GM18499 (cell line): Measurements from ENCODE around the gene IRAK1BP1.
"Not testable (repeated sequence)": the region's sequence is repeated elsewhere in the genome, so short reads cannot be mapped to it uniquely, and the experiment has no call there.

Source experiments
- ATAC-seq: cut with Tn5 transposase; IDR thresholded peaks from one replicate; pipeline ENCODE4 v1.9.1; 2021; ENCODE audit warnings: moderate number of reproducible peaks; ENCODE audit not compliant: insufficient read depth, unreplicated experiment

The IRAK1BP1 gene, protein sequence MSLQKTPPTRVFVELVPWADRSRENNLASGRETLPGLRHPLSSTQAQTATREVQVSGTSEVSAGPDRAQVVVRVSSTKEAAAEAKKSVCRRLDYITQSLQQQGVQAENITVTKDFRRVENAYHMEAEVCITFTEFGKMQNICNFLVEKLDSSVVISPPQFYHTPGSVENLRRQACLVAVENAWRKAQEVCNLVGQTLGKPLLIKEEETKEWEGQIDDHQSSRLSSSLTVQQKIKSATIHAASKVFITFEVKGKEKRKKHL

DNA sequence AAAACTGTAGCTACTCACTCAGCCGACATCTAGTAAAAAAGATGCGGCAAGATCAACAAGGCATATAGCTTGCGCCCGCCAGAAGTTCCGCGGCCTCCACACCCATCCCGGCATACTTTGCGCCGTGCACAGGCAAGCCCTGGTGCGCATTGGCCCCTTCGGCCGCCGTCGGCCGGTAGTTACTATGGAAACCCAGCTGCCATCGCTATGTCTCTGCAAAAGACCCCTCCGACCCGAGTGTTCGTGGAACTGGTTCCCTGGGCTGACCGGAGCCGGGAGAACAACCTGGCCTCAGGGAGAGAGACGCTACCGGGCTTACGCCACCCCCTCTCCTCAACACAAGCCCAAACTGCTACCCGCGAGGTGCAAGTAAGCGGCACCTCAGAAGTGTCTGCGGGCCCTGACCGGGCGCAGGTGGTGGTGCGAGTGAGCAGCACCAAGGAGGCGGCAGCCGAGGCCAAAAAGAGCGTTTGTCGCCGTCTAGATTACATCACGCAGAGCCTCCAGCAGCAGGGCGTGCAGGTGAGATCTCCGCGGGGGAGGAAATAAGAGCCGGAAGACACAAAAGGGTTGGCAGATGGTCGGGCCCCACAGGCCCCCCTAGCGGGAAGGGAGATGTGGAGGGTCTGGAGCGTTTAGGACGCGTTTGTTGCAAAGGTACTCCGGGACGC, at the start of gene IRAK1BP1:
TSS of gene IRAK1BP1 (plus strand) at position 182 of the 671 bp plus-strand sequence. CDS start at position 208, 26 bp downstream.
- peak; percentile 90 for ATAC-seq

DNA sequence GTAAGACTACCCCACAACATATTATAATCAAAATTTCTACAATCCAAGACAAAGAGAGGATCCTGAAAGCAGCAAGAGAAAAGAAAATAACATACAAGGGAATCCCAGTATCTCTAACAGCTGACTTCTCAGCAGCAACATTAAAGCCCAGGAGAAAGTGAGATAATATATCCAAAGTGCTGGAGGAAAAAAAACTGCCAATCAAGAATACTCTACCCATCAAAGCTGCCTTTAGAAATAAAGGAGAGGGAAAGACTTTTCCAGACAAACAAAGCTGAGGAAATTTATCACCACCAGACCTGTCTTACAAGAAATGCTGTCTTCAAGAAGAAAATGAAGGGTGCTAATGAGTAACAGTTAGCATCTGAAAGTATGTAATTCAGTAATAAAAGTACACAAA, 43.3 kb upstream of the IRAK1BP1 start:
- ATAC-seq, result no peak

DNA sequence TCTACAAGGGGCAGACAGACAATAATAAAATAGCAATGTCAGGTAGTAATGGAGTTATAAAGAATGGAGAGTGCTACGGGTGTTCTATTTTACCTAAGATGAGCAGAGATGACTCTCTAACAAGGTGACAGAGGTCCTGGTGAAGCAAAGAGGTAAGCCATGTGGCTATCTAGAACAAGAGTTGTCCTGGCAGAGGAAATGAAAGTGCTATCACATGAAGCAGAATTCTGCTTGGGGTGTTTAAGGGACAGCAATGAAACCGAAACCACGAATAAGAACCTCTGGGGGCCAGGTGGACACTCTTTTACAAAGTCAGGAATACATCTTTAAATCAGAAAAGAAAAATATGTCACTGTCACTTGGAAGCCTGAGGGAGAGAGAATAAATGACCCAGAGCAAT, 37.9 kb upstream of the IRAK1BP1 start:
- no peak for ATAC-seq

DNA sequence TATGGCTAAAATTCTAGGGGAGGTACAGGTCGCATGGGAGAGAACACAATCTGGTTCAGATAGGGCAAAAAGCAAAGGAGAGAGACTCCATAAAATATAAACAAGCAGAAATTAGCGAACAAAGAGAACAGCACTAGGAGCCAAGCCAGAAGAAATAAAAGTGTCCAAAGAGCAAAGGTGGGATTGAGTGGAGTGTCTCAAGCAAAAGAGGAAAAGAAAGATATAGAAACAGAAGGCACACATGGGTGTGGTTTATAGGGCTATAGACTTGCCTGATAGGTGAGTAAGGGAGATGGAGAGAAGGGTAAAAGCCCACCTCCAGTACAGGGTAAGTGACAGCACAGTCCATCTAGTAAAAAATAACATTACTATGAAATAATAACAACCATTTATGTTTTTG, 36.5 kb upstream of the IRAK1BP1 start:
- ATAC-seq, result no peak

DNA sequence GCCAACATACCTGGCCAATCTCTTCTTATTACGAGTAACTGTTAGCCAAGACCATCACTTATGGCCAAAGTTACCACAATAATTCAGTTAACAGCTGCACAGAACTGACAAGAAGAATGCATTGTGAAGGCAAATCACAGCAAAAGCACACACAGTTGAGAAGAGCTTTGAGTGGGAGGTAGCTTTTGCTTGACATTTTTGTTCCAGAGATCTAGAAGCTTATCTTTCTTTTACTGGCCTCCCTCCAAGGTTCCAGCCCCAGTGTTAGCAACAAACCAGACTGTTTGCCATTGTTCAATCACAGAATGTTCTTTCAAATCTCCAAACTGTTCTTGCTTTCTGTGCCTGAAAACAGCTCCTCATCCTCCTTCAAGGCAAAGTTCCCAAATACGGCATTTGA, 35.9 kb upstream of the IRAK1BP1 start:
- ATAC-seq, result no peak

DNA sequence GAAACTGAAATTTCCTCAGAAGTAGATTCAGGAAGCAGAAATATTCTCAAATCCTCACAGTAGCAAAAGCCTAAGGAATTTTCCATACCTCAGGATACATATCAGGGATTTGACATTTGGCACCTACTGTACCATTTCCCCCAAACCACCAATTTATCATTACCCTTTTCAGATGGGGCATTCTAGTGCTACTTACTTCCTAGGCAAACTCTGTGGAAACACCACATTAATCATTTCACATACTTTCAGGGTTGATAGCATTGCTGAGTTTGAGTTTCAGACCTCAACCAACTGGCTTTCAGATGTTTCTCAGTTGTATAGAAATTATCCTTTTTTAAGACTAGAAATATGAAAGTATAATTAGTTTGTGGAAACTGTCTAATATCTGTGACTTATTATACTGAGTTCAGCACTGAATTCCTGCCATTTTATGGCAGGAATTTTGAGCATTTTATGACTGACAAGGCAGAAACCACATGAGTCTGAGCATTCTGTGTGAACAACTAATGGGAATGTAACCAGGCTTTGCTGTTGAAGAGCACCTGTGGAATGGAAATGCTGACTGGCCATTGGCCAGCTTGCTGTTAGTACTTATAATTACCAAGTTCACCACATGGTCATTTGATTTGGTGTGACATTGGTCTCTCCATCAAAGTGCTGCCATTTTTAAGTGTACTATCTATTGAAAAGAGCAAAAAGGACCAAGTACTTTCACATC, 35.1 kb upstream of the IRAK1BP1 start:
- no peak for ATAC-seq

DNA sequence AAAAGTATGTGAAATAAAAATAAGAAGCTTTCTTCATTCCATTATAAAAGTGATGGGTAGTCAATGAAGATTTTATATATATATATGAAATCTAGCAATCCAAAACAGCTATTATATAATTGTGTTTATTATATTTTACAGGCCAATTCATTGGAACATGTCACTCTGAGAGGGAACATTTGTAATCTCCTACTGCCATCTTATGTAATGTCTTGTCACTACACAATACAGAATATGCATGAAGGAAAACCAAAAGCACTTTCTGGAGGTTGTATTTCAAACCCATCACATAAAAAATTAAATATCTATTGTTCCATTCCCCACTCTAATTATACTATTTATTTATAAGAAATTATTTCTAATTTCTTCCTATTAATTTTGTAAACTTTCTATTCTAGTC, 31.5 kb upstream of the IRAK1BP1 start:
- no peak for ATAC-seq

DNA sequence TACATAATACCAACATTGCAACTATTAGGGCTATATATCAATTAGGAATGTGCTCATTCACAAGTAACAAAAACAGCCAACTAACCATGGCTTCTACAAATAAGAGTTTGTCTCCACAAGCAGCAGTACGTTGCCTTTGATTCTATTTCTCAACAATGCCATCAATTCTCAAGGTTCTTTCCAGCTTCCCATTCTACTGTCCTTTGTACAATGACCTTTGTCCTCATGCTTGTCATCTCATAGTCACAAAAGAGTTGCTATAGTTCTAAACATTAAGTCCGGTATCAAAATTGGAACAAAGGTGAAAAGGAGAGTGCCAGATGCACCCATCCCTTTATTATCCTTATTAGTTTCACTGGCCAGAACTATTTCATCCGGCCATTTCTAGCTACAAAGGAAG, 30.8 kb upstream of the IRAK1BP1 start:
- ATAC-seq, result no peak

DNA sequence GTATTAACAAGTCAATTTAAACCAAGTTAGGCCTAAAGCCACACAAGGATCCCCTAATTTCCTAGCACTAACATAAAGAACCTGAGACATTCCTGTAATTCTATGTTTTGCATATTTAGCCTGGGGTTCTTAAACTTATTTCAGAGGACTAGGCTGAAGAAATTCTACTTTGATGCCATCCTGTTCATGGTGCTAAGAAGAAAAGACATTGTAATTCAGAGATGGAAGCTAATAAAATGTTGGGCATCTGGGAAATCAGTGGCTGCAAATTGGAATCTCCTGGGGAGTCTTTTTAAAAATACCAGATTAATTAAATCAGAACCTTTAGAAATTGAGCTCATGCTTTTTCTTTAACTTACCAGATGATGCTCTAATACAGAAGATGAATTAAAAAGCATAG, 26.2 kb upstream of the IRAK1BP1 start:
- no peak for ATAC-seq

DNA sequence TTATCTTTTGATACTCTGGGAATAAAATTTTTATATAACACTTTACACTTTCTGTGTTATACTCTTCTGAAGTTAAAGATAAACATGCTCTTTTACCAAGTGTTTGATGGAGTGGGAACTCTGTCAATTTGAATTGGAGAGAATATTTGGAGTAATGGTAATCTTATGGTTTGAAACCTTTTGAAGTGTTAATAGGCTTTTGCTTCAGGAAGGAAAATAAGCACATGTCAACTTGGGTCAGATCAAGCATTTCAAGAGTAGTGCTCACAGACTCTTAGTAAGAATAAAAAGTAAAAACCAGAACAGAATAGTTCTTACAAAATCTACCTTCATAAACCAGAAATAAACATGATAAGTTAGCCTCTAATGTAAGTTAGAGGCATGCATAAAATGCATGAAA, 24.4 kb upstream of the IRAK1BP1 start:
- ATAC-seq, result no peak

DNA sequence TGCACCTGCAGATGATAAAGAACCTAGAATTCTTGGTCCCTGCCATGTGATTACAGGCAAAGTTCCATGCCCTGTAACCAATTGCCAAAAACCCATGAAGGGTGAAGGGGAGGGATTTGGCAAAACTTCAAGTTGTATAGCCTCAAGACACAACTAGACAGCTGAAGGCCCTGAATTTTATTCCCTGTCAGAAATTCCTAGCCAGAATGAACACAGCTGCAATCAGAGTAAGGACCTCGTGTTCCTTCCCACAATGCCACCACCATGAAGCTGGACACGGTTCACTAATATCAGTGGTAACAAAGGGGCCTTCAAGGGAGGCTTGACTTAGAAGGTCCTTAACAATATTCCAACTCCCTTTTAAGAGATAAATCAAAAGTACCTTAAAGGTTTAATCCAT, 22.5 kb upstream of the IRAK1BP1 start:
- ATAC-seq, result no peak

DNA sequence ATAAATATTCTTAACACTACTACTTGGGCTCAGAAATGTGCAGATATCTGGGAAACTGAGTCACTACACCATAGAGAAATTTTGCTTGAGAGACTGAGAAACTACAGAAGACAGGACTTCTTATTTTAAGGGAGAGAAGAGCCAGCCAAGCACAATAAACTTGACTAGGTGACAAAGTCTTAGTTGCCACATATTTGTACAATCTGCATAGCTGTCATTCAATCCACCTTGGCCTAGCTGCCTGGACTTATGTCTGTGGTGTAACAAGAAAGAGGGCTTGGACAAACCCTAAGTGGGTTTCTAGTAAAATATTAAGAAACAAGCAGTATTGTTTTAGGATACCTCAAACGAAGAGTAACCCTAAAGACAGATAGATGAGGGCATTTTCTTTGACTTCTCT, 21.8 kb upstream of the IRAK1BP1 start:
- no peak for ATAC-seq

DNA sequence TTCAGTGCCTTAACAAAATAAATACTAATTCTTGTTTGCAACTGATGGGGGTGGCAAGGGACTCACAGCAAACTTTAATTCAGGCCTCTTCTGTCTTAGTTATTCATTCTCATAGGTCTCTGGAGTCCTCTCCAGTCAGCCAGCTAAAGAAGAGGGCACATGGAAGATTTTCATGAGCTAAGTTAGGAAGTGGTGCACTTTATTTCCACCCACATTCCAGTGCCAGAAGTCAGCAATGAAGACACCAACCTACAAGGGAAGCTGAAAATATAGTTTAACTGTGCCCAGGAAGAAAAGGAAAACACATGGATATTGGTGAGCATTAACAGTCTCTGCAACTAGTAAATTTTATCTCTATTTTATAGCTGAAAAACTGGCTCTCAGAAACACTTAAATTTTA, 16.7 kb upstream of the IRAK1BP1 start:
- no peak for ATAC-seq

DNA sequence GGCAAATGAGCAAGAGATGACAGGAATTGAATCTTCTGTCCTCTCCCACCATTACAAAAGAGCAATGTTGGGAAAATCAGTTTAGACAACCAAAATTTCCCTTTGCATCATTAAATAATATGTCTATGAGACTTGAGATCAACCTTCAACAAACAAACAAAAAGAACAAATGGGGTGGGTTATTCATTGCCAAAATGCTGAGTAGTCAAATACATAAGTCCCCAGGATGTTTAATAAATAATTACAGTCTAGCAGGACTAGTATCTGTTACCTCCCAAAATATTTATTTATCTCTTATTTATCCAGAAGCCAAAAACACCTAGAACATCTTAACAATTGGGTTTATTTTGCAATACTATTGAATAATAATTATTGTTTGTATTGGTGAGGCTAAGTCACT, 16.2 kb upstream of the IRAK1BP1 start:
- ATAC-seq, result no peak

DNA sequence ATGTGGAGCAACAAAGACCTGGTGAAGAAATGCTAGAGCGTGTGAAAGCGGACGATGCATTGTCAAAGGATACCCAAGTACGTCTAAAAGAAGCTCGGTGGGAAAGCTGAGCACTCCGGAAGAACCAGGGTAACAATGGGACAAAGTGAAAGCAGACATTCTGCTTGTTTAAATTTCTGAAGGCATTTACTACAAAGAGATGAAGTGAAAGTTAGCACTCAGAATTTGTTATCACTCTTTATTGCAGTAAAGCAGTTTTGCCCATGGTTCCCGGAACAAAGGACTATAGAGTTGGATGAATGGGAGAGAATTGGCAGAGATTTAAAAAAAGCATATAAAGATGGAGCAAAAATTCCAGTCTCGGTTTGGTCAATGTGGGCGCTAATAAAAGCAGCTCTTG, 12.8 kb upstream of the IRAK1BP1 start:
- no peak for ATAC-seq

DNA sequence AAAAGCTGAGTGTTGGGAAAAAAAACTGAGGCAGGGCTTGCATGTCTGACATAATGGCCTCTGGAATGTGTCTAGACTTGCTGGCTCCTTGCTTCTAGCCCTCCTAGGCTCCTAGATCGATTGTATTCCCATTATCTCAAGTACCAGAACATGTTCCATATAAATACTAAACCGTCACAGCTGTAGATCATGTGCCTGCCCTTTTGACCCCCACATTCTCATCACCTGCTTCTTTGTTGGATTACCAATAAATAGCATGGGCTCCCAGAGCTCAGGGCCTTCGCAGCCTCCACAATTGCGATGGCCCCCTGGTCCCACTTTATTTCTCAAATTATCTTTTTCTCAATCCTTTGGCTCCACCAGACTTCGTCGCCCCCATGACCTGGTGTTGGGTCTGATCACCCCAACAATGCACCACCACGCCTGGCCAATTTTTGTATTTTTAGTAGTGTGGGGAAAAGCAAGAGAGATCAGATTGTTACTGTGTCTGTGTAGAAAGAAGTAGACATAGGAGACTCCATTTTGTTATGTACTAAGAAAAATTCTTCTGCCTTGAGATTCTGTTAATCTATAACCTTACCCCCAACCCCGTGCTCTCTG, 8.9 kb upstream of the IRAK1BP1 start:
- not testable (repeated sequence) for ATAC-seq

DNA sequence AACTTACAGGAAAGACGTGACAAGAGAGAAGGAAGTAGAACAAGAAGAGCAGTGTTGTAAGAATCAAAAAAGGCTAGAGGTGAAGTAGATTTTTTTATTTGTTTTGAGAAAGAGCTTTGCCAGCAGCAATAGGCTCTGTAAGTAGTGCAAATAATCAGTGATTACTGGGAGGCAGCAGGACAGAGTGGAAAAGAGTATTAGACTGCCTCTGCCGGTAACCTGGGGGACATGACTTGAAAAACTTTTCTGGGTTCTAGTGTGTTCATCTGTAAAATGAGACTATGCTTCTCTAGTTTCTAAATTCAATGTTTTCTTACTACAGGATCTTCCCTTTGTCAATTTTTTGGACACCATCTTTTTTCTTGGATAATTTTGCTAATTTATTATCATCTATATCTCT, 5.8 kb upstream of the IRAK1BP1 start:
- ATAC-seq, result no peak

DNA sequence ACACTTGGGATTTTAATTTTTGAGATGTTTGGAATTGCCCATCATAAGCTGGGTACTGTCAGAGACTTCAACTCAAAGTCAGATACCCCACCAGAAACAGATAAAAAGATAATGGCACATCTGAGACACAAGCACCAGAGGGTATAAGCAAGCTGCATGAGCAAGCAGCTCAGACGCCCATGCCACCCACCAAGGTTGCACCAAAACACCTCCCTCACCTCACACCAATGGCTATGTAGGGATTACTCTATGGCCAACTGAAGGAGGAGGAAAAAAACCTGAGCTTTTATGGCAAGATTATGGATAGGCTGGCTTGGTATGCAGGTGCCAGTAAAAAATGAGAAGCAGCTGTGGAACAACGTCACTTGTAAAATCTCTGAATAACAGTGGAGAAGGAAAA, 3.8 kb upstream of the IRAK1BP1 start:
- no peak for ATAC-seq

DNA sequence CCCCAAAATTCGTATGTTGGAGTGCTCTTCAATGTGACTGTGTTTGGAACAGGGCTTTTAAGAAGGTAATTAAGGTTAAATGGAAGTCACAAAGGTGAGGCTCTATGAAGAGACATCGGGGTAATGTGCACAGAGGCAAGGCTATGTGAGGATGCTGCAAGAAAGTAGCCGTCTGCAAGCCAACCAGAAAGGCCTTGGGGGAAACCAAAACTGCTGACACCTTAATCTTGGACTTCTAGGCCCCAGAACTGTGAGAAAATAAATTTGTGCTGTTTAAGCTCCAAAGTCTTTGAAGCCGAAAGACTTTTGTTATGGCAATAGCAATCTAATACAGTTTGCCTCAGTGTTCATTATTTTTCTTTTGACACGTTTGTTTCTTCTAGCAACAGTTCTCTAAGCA, 2.4 kb upstream of the IRAK1BP1 start:
- no peak for ATAC-seq

DNA sequence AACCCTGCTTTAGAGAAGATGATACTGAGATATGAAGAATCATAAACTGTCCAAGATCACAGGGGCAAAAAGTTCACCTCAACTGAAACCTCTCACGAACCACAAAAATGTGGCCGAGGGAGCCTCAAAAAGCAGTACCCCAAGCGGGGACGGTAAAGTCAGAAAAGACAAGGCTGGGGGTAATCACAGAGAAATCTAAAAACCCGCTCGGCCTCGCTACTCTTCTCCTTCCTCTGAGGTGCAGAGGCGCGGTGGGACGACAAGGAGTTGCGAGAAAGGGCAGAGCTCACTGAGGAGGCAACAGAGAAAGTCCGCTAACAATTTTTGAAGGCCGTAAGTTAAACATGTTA, 356 bp upstream of the IRAK1BP1 start:
- peak; percentile 23 for ATAC-seq

DNA sequence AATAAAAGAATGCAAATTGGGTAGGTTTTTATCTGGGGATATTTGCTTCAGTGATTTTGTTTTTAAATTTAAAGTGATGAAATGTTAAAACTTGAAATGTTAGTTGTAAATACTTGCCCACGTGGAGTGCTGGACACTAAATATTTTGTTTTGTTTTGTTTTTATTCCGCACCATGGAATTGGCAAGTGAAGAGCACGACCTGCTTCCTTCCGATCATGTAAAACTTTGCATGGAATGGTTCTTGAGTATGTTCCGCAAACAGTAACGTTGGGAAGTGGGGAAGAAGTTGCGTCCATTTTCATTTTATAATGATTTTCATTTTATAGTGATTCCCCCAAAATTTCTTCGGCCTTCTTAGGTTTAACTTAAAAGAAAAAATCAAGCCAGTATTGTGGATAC, 765 bp downstream of the IRAK1BP1 start:
- no peak for ATAC-seq
